Suprapubic skin (tissue), 4 donors: ENCODE data around the gene CTU2.

Source experiments
- EP300 ChIP-seq: sonication (generic); formaldehyde crosslinking; IDR thresholded peaks from one replicate; pipeline ENCODE4 v1.6.1; 2017; ENCODE audit warnings: antibody characterized with exemption
- POLR2AphosphoS5 ChIP-seq, 3 donors: sonication (generic); formaldehyde crosslinking; IDR thresholded peaks; one replicate each; pipeline ENCODE4 v1.6.1; 2017; ENCODE audit warnings: antibody characterized with exemption in 3 of 3
- TF ChIP-seq, protein P1 (sequence below), 2 donors: fragments of 200-600 bp in 1 of 2; fragments of 450-650 bp in 1 of 2; sonication (generic) in 1 of 2; IDR thresholded peaks; one replicate each; pipeline ENCODE4 v1.5.1; 2016 to 2019; ENCODE audit warnings: antibody characterized with exemption in 2 of 2, mild to moderate bottlenecking in 1 of 2, moderate library complexity in 1 of 2

DNA sequence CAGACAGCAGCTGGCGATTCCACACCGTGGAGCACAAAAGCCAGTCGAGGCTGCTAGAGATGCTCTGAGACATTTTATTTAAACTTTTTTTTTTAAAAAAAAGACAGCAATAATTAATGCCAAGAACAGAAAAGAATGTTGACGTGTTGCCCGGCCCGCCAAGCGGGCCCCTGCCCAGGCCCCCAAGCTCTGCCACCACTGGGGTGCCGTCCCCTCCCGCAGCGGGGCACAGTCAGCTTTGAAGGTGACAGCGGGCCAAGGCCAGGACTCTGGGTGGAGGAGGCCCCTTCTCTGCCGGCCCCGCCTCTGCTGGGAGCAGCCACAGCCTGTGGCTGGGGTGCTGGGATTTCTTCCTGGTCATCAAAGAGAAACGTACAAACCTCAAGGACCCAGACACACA, 9.9 kb upstream of the CTU2 start:
- TF ChIP-seq, protein P1, sequence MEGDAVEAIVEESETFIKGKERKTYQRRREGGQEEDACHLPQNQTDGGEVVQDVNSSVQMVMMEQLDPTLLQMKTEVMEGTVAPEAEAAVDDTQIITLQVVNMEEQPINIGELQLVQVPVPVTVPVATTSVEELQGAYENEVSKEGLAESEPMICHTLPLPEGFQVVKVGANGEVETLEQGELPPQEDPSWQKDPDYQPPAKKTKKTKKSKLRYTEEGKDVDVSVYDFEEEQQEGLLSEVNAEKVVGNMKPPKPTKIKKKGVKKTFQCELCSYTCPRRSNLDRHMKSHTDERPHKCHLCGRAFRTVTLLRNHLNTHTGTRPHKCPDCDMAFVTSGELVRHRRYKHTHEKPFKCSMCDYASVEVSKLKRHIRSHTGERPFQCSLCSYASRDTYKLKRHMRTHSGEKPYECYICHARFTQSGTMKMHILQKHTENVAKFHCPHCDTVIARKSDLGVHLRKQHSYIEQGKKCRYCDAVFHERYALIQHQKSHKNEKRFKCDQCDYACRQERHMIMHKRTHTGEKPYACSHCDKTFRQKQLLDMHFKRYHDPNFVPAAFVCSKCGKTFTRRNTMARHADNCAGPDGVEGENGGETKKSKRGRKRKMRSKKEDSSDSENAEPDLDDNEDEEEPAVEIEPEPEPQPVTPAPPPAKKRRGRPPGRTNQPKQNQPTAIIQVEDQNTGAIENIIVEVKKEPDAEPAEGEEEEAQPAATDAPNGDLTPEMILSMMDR (IDR thresholded peaks at IDR 0.05), result no peak
- TF ChIP-seq POLR2AphosphoS5 (IDR thresholded peaks at IDR 0.05) (no peak), EP300 (no peak)
